ENCODE results near the gene ARHGAP32.
A peak's percentile ranks its signal among the peaks of the same experiment; 100 is the strongest.

Gene ARHGAP32

GRCh38 chr11:129090056-129090455, 102.1 kb downstream of the ARHGAP32 start:
- WGBS (ENCODE audit: extremely low coverage, insufficient coverage, insufficient read length) = no CpG with 5 or more reads among the region's 1 CpG
- Histone ChIP-seq H2BK5ac (ENCODE audit: low read depth, low read length, poor library complexity) (no peak overlapping the region), H4K12ac (ENCODE audit: low read depth, low read length) (no peak overlapping the region), H4K8ac (ENCODE audit: low read depth, low read length) (no peak overlapping the region), H3K14ac (ENCODE audit: low read length) (no peak overlapping the region), H3K23ac (ENCODE audit: low read length) (no peak overlapping the region), H4K91ac (ENCODE audit: low read depth, low read length) (no peak overlapping the region), H3K79me1 (ENCODE audit: low read length) (no peaks in the 10 kb centered on the region), H3K79me2 (ENCODE audit: control insufficient read depth, insufficient read depth, low read length, poor library complexity) (no peaks in the 10 kb centered on the region), H3K4me3 (ENCODE audit: low read depth, low read length) (no peak overlapping the region), H2AFZ (ENCODE audit: insufficient read depth, low read length, poor library complexity) (no peak overlapping the region), H3K4me1 (ENCODE audit: control insufficient read depth in 1 of 2, insufficient read depth in 2 of 2, low read length in 2 of 2) (no peaks in the 10 kb centered on the region), H3K9me3 (ENCODE audit: insufficient read depth, low read depth, low read length) (no peaks in the 10 kb centered on the region), H3K4ac (ENCODE audit: low read depth, low read length) (no peak overlapping the region), H2AK5ac (ENCODE audit: low read length) (no peak overlapping the region), H3K27me3 (ENCODE audit: insufficient read depth, low read length) (no peaks in the 10 kb centered on the region), H3K9ac (ENCODE audit: low read length) (no peak overlapping the region), H2BK120ac (ENCODE audit: insufficient read depth, low read length, poor library complexity) (no peak overlapping the region), H3K27ac (ENCODE audit: low read depth, low read length) (no peak overlapping the region), H3K18ac (ENCODE audit: low read length) (no peak overlapping the region), H3K36me3 (ENCODE audit: control insufficient read depth in 1 of 2, insufficient read depth in 2 of 2, low read length in 2 of 2) (peaks cover 0 to 2% of the 10 kb centered on the region in 2 experiments), H3K4me2 (ENCODE audit: low read length) (no peak overlapping the region), H2BK12ac (ENCODE audit: low read length) (no peak overlapping the region)
- peak in 1 of 2 donors; percentile 64 for DNase-seq

GRCh38 chr11:129089279-129089678, 102.8 kb downstream of the ARHGAP32 start:
- no peak overlapping the region for H4K91ac ChIP-seq (ENCODE audit: low read depth, low read length)
- H3K9me3 ChIP-seq (ENCODE audit: insufficient read depth, low read depth, low read length) = no peaks in the 10 kb centered on the region
- H3K23ac ChIP-seq (ENCODE audit: low read length) = no peak overlapping the region
- no peak overlapping the region for H2AK5ac ChIP-seq (ENCODE audit: low read length)
- no peak overlapping the region for H3K4ac ChIP-seq (ENCODE audit: low read depth, low read length)
- no peak overlapping the region for H3K18ac ChIP-seq (ENCODE audit: low read length)
- no CpG with 5 or more reads among the region's 5 CpGs for WGBS (ENCODE audit: extremely low coverage, insufficient coverage, insufficient read length)
- no peak overlapping the region for H4K12ac ChIP-seq (ENCODE audit: low read depth, low read length)
- H3K79me1 ChIP-seq (ENCODE audit: low read length) = no peaks in the 10 kb centered on the region
- no peak for DNase-seq
- H4K8ac ChIP-seq (ENCODE audit: low read depth, low read length) = no peak overlapping the region
- no peak overlapping the region for H3K27ac ChIP-seq (ENCODE audit: low read depth, low read length)
- H3K27me3 ChIP-seq (ENCODE audit: insufficient read depth, low read length) = no peaks in the 10 kb centered on the region
- no peak overlapping the region for H3K4me3 ChIP-seq (ENCODE audit: low read depth, low read length)
- H3K4me1 ChIP-seq (ENCODE audit: control insufficient read depth in 1 of 2, insufficient read depth in 2 of 2, low read length in 2 of 2) = no peaks in the 10 kb centered on the region
- no peaks in the 10 kb centered on the region for H3K79me2 ChIP-seq (ENCODE audit: control insufficient read depth, insufficient read depth, low read length, poor library complexity)
- no peak overlapping the region for H2BK12ac ChIP-seq (ENCODE audit: low read length)
- no peak overlapping the region for H2BK5ac ChIP-seq (ENCODE audit: low read depth, low read length, poor library complexity)
- no peak overlapping the region for H3K14ac ChIP-seq (ENCODE audit: low read length)
- H2AFZ ChIP-seq (ENCODE audit: insufficient read depth, low read length, poor library complexity) = no peak overlapping the region
- no peak overlapping the region for H3K4me2 ChIP-seq (ENCODE audit: low read length)
- peaks cover 0 to 2% of the 10 kb centered on the region in 2 experiments for H3K36me3 ChIP-seq (ENCODE audit: control insufficient read depth in 1 of 2, insufficient read depth in 2 of 2, low read length in 2 of 2)
- no peak overlapping the region for H2BK120ac ChIP-seq (ENCODE audit: insufficient read depth, low read length, poor library complexity)
- no peak overlapping the region for H3K9ac ChIP-seq (ENCODE audit: low read length)

GRCh38 chr11:129086976-129087375, 105.1 kb downstream of the ARHGAP32 start:
- no peak overlapping the region for H2AK5ac ChIP-seq (ENCODE audit: low read length)
- no peak overlapping the region for H4K8ac ChIP-seq (ENCODE audit: low read depth, low read length)
- H3K4me1 ChIP-seq (ENCODE audit: control insufficient read depth in 1 of 2, insufficient read depth in 2 of 2, low read length in 2 of 2) = no peaks in the 10 kb centered on the region
- H3K9ac ChIP-seq (ENCODE audit: low read length) = no peak overlapping the region
- H3K23ac ChIP-seq (ENCODE audit: low read length) = no peak overlapping the region
- no peak overlapping the region for H3K4ac ChIP-seq (ENCODE audit: low read depth, low read length)
- no peaks in the 10 kb centered on the region for H3K79me2 ChIP-seq (ENCODE audit: control insufficient read depth, insufficient read depth, low read length, poor library complexity)
- H2BK12ac ChIP-seq (ENCODE audit: low read length) = no peak overlapping the region
- H3K4me3 ChIP-seq (ENCODE audit: low read depth, low read length) = no peak overlapping the region
- no peak overlapping the region for H2BK120ac ChIP-seq (ENCODE audit: insufficient read depth, low read length, poor library complexity)
- peaks cover 0 to 2% of the 10 kb centered on the region in 2 experiments for H3K36me3 ChIP-seq (ENCODE audit: control insufficient read depth in 1 of 2, insufficient read depth in 2 of 2, low read length in 2 of 2)
- no peaks in the 10 kb centered on the region for H3K79me1 ChIP-seq (ENCODE audit: low read length)
- H2BK5ac ChIP-seq (ENCODE audit: low read depth, low read length, poor library complexity) = no peak overlapping the region
- H3K4me2 ChIP-seq (ENCODE audit: low read length) = no peak overlapping the region
- H4K91ac ChIP-seq (ENCODE audit: low read depth, low read length) = no peak overlapping the region
- H3K27me3 ChIP-seq (ENCODE audit: insufficient read depth, low read length) = no peaks in the 10 kb centered on the region
- no peak overlapping the region for H3K14ac ChIP-seq (ENCODE audit: low read length)
- DNase-seq = no peak
- H3K27ac ChIP-seq (ENCODE audit: low read depth, low read length) = no peak overlapping the region
- no CpG with 5 or more reads among the region's 1 CpG for WGBS (ENCODE audit: extremely low coverage, insufficient coverage, insufficient read length)
- no peak overlapping the region for H3K18ac ChIP-seq (ENCODE audit: low read length)
- H4K12ac ChIP-seq (ENCODE audit: low read depth, low read length) = no peak overlapping the region
- no peaks in the 10 kb centered on the region for H3K9me3 ChIP-seq (ENCODE audit: insufficient read depth, low read depth, low read length)
- H2AFZ ChIP-seq (ENCODE audit: insufficient read depth, low read length, poor library complexity) = no peak overlapping the region

- Histone ChIP-seq H3K36me3 (ENCODE audit: control insufficient read depth in 1 of 2, insufficient read depth in 2 of 2, low read length in 2 of 2) (no peaks in the 10 kb centered on the region), H2AFZ (ENCODE audit: insufficient read depth, low read length, poor library complexity) (no peak overlapping the region), H3K23ac (ENCODE audit: low read length) (no peak overlapping the region), H3K79me1 (ENCODE audit: low read length) (peaks cover 3% of the 10 kb centered on the region), H3K9me3 (ENCODE audit: insufficient read depth, low read depth, low read length) (no peaks in the 10 kb centered on the region), H3K27me3 (ENCODE audit: insufficient read depth, low read length) (no peaks in the 10 kb centered on the region), H3K4me2 (ENCODE audit: low read length) (no peak overlapping the region), H3K4ac (ENCODE audit: low read depth, low read length) (no peak overlapping the region), H3K14ac (ENCODE audit: low read length) (no peak overlapping the region), H4K12ac (ENCODE audit: low read depth, low read length) (no peak overlapping the region), H3K9ac (ENCODE audit: low read length) (no peak overlapping the region), H3K79me2 (ENCODE audit: control insufficient read depth, insufficient read depth, low read length, poor library complexity) (no peaks in the 10 kb centered on the region), H4K91ac (ENCODE audit: low read depth, low read length) (peak overlapping the region; percentile 47), H3K4me1 (ENCODE audit: control insufficient read depth in 1 of 2, insufficient read depth in 2 of 2, low read length in 2 of 2) (peaks cover 11 to 21% of the 10 kb centered on the region in 2 experiments), H2BK120ac (ENCODE audit: insufficient read depth, low read length, poor library complexity) (peak overlapping the region; percentile 94), H3K27ac (ENCODE audit: low read depth, low read length) (no peak overlapping the region), H2AK5ac (ENCODE audit: low read length) (no peak overlapping the region), H4K8ac (ENCODE audit: low read depth, low read length) (no peak overlapping the region), H3K4me3 (ENCODE audit: low read depth, low read length) (no peak overlapping the region), H3K18ac (ENCODE audit: low read length) (no peak overlapping the region), H2BK5ac (ENCODE audit: low read depth, low read length, poor library complexity) (peak overlapping the region; percentile 73), H2BK12ac (ENCODE audit: low read length) (no peak overlapping the region)
- DNase-seq = no peak
- no CpG with 5 or more reads among the region's 5 CpGs for WGBS (ENCODE audit: extremely low coverage, insufficient coverage, insufficient read length)
Observed at GRCh38 chr11:129077191-129077590, 114.9 kb downstream of the ARHGAP32 start.
